Chondrocyte (in vitro differentiated cells): ENCODE data around the gene GLCCI1. TPM values are rescaled to one million over a fixed set of nuclear protein-coding genes. Genes with fewer than 3 reads are reported as not detected.

Experiments used
- DNase-seq: peaks from one replicate; pipeline ENCODE4 v3.0.0; 2021; ENCODE audit warnings: mixed read lengths, low spot score
- H3K27ac Mint-ChIP-seq: one replicate; pipeline ENCODE4 v1.8.0; 2021; ENCODE audit warnings: mild to moderate bottlenecking, moderate library complexity, mixed read lengths; ENCODE audit not compliant: unreplicated experiment
- H3K27me3 Mint-ChIP-seq: 2 replicates; pipeline ENCODE4 v1.8.0; 2021; ENCODE audit warnings: low read depth, mixed read lengths
- H3K36me3 Mint-ChIP-seq: 2 replicates; pipeline ENCODE4 v1.8.0; 2021; ENCODE audit warnings: low read depth, mixed read lengths
- H3K4me1 Mint-ChIP-seq: 2 replicates; pipeline ENCODE4 v1.8.0; 2021; ENCODE audit warnings: low read depth, mild to moderate bottlenecking, mixed read lengths
- H3K4me3 Mint-ChIP-seq: one replicate; pipeline ENCODE4 v1.8.0; 2021; ENCODE audit warnings: mild to moderate bottlenecking, moderate library complexity, mixed read lengths; ENCODE audit not compliant: unreplicated experiment
- H3K9me3 Mint-ChIP-seq: 2 replicates; pipeline ENCODE4 v1.8.0; 2021; ENCODE audit warnings: low read depth, mixed read lengths
- CTCF ChIP-seq: fragments of 200-600 bp; sonication (generic); IDR thresholded peaks from 2 replicates; pipeline ENCODE4 v1.5.0; 2021; ENCODE audit warnings: antibody characterized with exemption, mild to moderate bottlenecking, moderate library complexity
- total RNA-seq: library from RNA; stranded (reverse); gene quantifications from 3 replicates; pipeline ENCODE4 v1.2.1, GENCODE V29; 2021

Gene GLCCI1
- total RNA-seq, 1 donor from 2014 or later: 10.2 TPM

GRCh38 chr7:8078418-8078817 lies 109.8 kb downstream of the GLCCI1 start:
- no peaks in the 10 kb centered on the region for H3K9me3 Mint-ChIP-seq
- no peaks in the 10 kb centered on the region for H3K27me3 Mint-ChIP-seq
- H3K4me1 Mint-ChIP-seq: no peaks in the 10 kb centered on the region
- no peak for TF ChIP-seq CTCF
- H3K4me3 Mint-ChIP-seq: no peak overlapping the region
- DNase-seq: no peak
- H3K27ac Mint-ChIP-seq: no peak overlapping the region
- H3K36me3 Mint-ChIP-seq: peaks cover 1% of the 10 kb centered on the region

GRCh38 chr7:8082762-8083161 lies 114.2 kb downstream of the GLCCI1 start:
- TF ChIP-seq CTCF: no peak
- Mint-ChIP-seq H3K36me3 (peaks cover 5% of the 10 kb centered on the region), H3K9me3 (no peaks in the 10 kb centered on the region), H3K4me1 (no peaks in the 10 kb centered on the region), H3K4me3 (no peak overlapping the region), H3K27ac (no peak overlapping the region), H3K27me3 (no peaks in the 10 kb centered on the region)
- no peak for DNase-seq

GRCh38 chr7:8084836-8085235 lies 116.2 kb downstream of the GLCCI1 start:
- TF ChIP-seq CTCF: no peak
- Mint-ChIP-seq H3K27me3 (no peaks in the 10 kb centered on the region), H3K9me3 (no peaks in the 10 kb centered on the region), H3K27ac (no peak overlapping the region), H3K36me3 (peaks cover 4% of the 10 kb centered on the region), H3K4me3 (no peak overlapping the region), H3K4me1 (no peaks in the 10 kb centered on the region)
- no peak for DNase-seq

- DNase-seq: no peak
- Mint-ChIP-seq H3K27ac (no peak overlapping the region), H3K27me3 (no peaks in the 10 kb centered on the region), H3K4me3 (no peak overlapping the region), H3K36me3 (peaks cover 4% of the 10 kb centered on the region), H3K9me3 (no peaks in the 10 kb centered on the region), H3K4me1 (no peaks in the 10 kb centered on the region)
- no peak for TF ChIP-seq CTCF
Observed at GRCh38 chr7:8085420-8085819, 116.8 kb downstream of the GLCCI1 start.

- Mint-ChIP-seq H3K27me3 (no peaks in the 10 kb centered on the region), H3K4me1 (no peaks in the 10 kb centered on the region), H3K36me3 (peaks cover 4% of the 10 kb centered on the region), H3K4me3 (no peak overlapping the region), H3K27ac (no peak overlapping the region), H3K9me3 (no peaks in the 10 kb centered on the region)
- TF ChIP-seq CTCF: no peak
- no peak for DNase-seq
Observed at GRCh38 chr7:8086239-8086638, 117.6 kb downstream of the GLCCI1 start.
